Ascending aorta (tissue), 2 donors: ENCODE results near the gene GSS. TPM values are rescaled to one million over a fixed set of nuclear protein-coding genes. Genes with fewer than 3 reads are reported as not detected.

ENCODE experiments used
- DNase-seq, 2 donors: peaks; one replicate each; pipeline ENCODE4 v3.0.0-alpha.2; 2019; ENCODE audit warnings: low spot score in 2 of 2
- H3K27ac ChIP-seq, 2 donors: fragments of 200-600 bp; sonication (generic); one replicate each; pipeline ENCODE4 v1.5.1; 2016 to 2017; ENCODE audit warnings: mild to moderate bottlenecking in 1 of 2
- H3K27me3 ChIP-seq: fragments of 200-600 bp; sonication (generic); one replicate; pipeline ENCODE4 v1.5.1; 2017
- H3K36me3 ChIP-seq, 2 donors: fragments of 200-600 bp; sonication (generic); one replicate each; pipeline ENCODE4 v1.5.1; 2016
- H3K4me1 ChIP-seq, 2 donors: fragments of 200-600 bp; sonication (generic); one replicate each; pipeline ENCODE4 v1.5.1; 2016 to 2017; ENCODE audit warnings: mild to moderate bottlenecking in 1 of 2
- H3K4me3 ChIP-seq, 2 donors: fragments of 200-600 bp; sonication (generic); one replicate each; pipeline ENCODE4 v1.5.1; 2016 to 2017; ENCODE audit warnings: mild to moderate bottlenecking in 1 of 2
- H3K9me3 ChIP-seq, 2 donors: fragments of 200-600 bp; sonication (generic); one replicate each; pipeline ENCODE4 v1.5.1; 2016
- intact Hi-C: fragments of 100-400 bp; cut with DNase I; formaldehyde crosslinking; loops from one replicate; pipeline ENCODE4 v1.15.1; 2023
- total RNA-seq: library from RNA; depleted of rRNA; stranded (reverse); fragments of >200 nt; gene quantifications from one replicate; pipeline ENCODE4 v1.1.0, GENCODE V29; 2016
- TF ChIP-seq, protein P1 (sequence below), 3 experiments: fragments of 200-600 bp in 2 of 3; fragments of 450-650 bp in 1 of 3; sonication (generic) in 2 of 3; IDR thresholded peaks; one replicate each; pipeline ENCODE4 v1.5.1; 2016 to 2019; ENCODE audit warnings: antibody characterized with exemption in 3 of 3, mild to moderate bottlenecking in 1 of 3, moderate library complexity in 1 of 3

GSS gene
- total RNA-seq, 1 donor from 2014 or later: 40.7 TPM

DNA sequence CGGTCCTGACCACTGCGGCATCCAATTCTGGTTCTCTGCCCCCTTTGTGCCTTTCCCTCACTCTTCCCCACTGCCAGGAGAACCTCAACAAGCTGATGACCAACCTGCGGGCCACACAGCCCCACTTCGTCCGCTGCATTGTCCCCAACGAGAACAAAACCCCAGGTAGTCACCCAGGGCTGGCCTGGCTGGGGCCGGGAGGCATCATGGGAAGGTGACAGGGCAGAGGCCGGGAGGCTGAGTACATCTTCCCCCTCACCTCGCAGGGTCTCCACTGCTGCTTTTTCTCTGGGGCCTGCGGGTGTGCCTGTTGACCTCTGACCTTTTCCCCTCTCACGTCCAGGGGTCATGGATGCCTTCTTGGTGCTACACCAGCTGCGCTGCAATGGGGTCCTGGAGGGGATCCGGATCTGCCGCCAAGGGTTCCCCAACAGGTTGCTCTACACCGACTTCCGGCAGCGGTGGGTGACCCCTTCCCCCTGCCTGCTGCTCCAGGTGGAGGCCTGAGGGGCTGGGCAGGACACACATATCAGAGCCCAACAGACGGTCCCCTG lies 35.1 kb upstream of the GSS start:
- no peaks in the 10 kb centered on the region for H3K9me3 ChIP-seq
- TF ChIP-seq, protein P1, sequence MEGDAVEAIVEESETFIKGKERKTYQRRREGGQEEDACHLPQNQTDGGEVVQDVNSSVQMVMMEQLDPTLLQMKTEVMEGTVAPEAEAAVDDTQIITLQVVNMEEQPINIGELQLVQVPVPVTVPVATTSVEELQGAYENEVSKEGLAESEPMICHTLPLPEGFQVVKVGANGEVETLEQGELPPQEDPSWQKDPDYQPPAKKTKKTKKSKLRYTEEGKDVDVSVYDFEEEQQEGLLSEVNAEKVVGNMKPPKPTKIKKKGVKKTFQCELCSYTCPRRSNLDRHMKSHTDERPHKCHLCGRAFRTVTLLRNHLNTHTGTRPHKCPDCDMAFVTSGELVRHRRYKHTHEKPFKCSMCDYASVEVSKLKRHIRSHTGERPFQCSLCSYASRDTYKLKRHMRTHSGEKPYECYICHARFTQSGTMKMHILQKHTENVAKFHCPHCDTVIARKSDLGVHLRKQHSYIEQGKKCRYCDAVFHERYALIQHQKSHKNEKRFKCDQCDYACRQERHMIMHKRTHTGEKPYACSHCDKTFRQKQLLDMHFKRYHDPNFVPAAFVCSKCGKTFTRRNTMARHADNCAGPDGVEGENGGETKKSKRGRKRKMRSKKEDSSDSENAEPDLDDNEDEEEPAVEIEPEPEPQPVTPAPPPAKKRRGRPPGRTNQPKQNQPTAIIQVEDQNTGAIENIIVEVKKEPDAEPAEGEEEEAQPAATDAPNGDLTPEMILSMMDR (IDR thresholded peaks at IDR 0.05): no peak
- DNase-seq: no peak
- intact Hi-C loops: no loop called here
- no peaks in the 10 kb centered on the region for H3K4me1 ChIP-seq
- H3K27ac ChIP-seq: no peak overlapping the region
- no peaks in the 10 kb centered on the region for H3K27me3 ChIP-seq
- H3K36me3 ChIP-seq: peaks cover 29% of the 10 kb centered on the region in 2 donors
- no peak overlapping the region for H3K4me3 ChIP-seq

DNA sequence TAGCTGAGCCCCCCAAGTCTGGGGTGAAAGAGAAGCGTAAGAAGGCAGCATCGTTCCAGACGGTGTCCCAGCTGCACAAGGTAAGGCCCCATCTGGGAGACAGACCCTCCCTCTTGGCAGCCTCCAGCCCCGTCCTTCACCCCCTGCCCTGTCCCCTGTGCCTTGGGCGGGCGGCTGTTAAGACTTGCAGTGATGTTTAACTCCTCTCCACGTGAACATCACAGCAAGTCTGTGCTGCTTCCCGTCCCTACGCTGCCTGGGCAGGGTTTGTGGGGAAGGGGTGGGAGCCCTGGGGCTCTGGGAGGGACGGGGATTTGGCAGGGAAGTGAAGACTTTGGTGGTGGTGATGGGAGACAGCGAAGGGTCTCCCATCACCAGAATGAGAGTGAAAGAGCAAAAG lies 34.6 kb upstream of the GSS start:
- no peaks in the 10 kb centered on the region for H3K4me1 ChIP-seq
- no peak overlapping the region for H3K4me3 ChIP-seq
- H3K27ac ChIP-seq: no peak overlapping the region
- intact Hi-C loops: no loop called here
- DNase-seq: no peak
- no peaks in the 10 kb centered on the region for H3K27me3 ChIP-seq
- TF ChIP-seq, protein P1 (IDR thresholded peaks at IDR 0.05): no peak
- no peaks in the 10 kb centered on the region for H3K9me3 ChIP-seq
- H3K36me3 ChIP-seq: peaks cover 23 to 24% of the 10 kb centered on the region in 2 donors

GRCh38 chr20:34989670-34990069 lies 34.1 kb upstream of the GSS start:
- intact Hi-C loops: no loop called here
- TF ChIP-seq, protein P1 (IDR thresholded peaks at IDR 0.05): no peak

GRCh38 chr20:34989118-34989517 lies 33.5 kb upstream of the GSS start:
- Histone ChIP-seq H3K27me3 (no peaks in the 10 kb centered on the region), H3K9me3 (no peaks in the 10 kb centered on the region), H3K27ac (no peak overlapping the region), H3K36me3 (peaks cover 13 to 14% of the 10 kb centered on the region in 2 donors), H3K4me1 (no peaks in the 10 kb centered on the region), H3K4me3 (no peak overlapping the region)
- no peak for DNase-seq
- intact Hi-C loops: no loop called here
- TF ChIP-seq, protein P1 (IDR thresholded peaks at IDR 0.05): no peak

More at GRCh38 chr20:34989670-34990069, 34.1 kb upstream of the GSS start:
- Histone ChIP-seq H3K9me3 (no peaks in the 10 kb centered on the region), H3K4me3 (no peak overlapping the region), H3K36me3 (peaks cover 18% of the 10 kb centered on the region in 2 donors), H3K27me3 (no peaks in the 10 kb centered on the region), H3K27ac (no peak overlapping the region), H3K4me1 (no peaks in the 10 kb centered on the region)
- no peak for DNase-seq

DNA sequence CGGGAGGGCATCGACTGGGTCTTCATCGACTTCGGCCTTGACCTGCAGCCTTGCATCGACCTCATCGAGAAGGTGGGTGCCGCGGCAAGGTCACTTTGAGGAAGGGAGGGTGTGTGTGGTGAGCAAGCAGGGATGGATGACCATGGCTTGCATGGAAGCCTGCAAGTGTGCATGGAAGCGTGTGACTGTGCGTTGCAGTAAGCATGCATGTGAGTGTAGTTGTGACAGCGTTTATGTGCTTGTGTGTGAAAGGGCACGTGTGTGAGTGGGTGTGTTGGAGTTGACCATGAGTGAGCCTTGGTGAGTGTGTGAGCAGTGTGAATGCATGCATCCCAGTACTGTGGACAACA lies 32.6 kb upstream of the GSS start:
- TF ChIP-seq, protein P1 (IDR thresholded peaks at IDR 0.05): no peak
- intact Hi-C loops: no loop called here
- no peaks in the 10 kb centered on the region for H3K9me3 ChIP-seq
- no peak overlapping the region for H3K27ac ChIP-seq
- no peaks in the 10 kb centered on the region for H3K4me1 ChIP-seq
- H3K27me3 ChIP-seq: no peaks in the 10 kb centered on the region
- no peak overlapping the region for H3K4me3 ChIP-seq
- no peak for DNase-seq
- peaks cover 4 to 5% of the 10 kb centered on the region in 2 donors for H3K36me3 ChIP-seq
